ENCODE results near the gene LZTR1. TPM values are rescaled to one million over a fixed set of nuclear protein-coding genes. Genes with fewer than 3 reads are reported as not detected.

The LZTR1 gene
- total and polyA plus RNA-seq, 8 donors, result 43.0 to 71.9 (median 58.3) TPM

DNA sequence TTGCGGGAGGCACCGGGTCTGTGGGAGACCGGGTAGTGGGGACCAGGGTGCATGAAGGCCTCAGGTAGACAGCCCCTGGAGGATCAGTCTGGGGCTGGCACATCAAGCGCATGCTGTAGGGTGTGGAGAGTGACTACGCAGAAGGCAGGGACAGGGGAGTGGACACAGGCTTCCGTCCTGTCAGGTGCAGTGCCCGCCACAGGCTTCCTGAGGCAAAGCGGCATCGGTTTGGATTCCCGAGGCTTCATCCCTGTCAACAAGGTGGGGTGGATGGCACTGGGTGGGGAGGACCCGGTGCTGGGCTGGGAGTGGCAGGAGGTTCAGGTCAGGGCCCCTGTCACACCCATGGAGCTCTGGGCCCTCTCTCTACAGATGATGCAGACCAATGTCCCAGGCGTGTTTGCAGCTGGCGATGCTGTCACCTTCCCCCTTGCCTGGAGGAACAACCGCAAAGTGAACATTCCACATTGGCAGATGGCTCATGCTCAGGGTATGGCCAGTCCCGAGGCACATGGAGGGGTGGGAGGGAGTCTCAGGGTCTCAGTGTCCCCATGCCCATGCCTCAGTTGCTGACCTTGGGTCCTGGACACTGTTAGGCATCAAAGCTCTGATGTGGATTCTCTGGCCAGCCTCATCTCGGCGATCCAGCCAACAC is 4.5 kb upstream of the LZTR1 start:
- H3K27me3 ChIP-seq, result peaks cover 0 to 10% of the 10 kb centered on the region in 2 donors
- H3K9me3 ChIP-seq, result peaks cover 0 to 7% of the 10 kb centered on the region in 2 donors
- peaks cover 8 to 29% of the 10 kb centered on the region in 2 donors for H3K4me1 ChIP-seq
- H3K4me3 ChIP-seq, result no peak overlapping the region
- peak in 1 of 4 donors; percentile 44 for DNase-seq
- no peak for TF ChIP-seq CTCF (IDR thresholded peaks at IDR 0.05)
- no peak for ATAC-seq
- H3K27ac ChIP-seq, result no peak overlapping the region
- intact Hi-C loops (cut with DNase I), result no loop called here
- H3K36me3 ChIP-seq, result no peaks in the 10 kb centered on the region

- no peak for ATAC-seq
- H3K4me1 ChIP-seq, result peaks cover 8 to 36% of the 10 kb centered on the region in 2 donors
Measured at GRCh38 chr22:20978419-20978818, 3.7 kb upstream of the LZTR1 start.

DNA sequence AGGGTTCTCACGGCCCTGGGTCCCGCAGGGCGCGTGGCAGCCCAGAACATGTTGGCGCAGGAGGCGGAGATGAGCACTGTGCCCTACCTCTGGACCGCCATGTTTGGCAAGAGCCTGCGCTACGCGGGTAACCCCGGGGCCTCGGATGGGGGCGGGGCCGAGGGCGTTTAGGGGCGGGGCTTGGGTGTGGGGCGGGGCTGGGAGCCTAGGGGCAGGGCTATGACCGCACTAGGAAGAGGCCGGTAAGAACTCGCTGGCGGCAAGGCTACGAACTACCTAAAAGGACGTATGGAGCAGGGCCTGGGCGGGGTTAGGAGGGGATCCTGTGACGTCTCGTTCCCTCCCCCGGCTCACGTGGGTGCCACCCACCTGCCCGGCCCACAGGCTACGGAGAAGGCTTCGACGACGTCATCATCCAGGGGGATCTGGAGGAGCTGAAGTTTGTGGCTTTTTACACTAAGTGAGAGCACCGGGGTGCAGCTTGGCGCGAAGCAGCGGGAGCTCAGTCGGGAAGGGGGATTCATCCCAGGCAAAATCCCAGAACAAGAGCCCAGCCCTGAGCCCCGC is 2.8 kb upstream of the LZTR1 start:
- Histone ChIP-seq H3K27ac (no peak overlapping the region), H3K27me3 (peaks cover 0 to 4% of the 10 kb centered on the region in 2 donors), H3K4me3 (peak overlapping the region in 1 of 2 donors; percentile 11), H3K4me1 (peaks cover 8 to 39% of the 10 kb centered on the region in 2 donors), H3K36me3 (no peaks in the 10 kb centered on the region), H3K9me3 (peaks cover 0 to 7% of the 10 kb centered on the region in 2 donors)
- TF ChIP-seq CTCF (IDR thresholded peaks at IDR 0.05), result no peak
- peak in 3 of 4 donors; percentile 85 to 89 (median 87) for DNase-seq
- peak; percentile 73 for ATAC-seq
- intact Hi-C loops (cut with DNase I), result no loop called here

More at GRCh38 chr22:20978419-20978818, 3.7 kb upstream of the LZTR1 start:
- intact Hi-C loops (cut with DNase I), result no loop called here
- peaks cover 0 to 10% of the 10 kb centered on the region in 2 donors for H3K27me3 ChIP-seq
- no peak overlapping the region for H3K27ac ChIP-seq
- DNase-seq, result no peak
- no peaks in the 10 kb centered on the region for H3K36me3 ChIP-seq
- no peak overlapping the region for H3K4me3 ChIP-seq
- TF ChIP-seq CTCF (IDR thresholded peaks at IDR 0.05), result no peak
- H3K9me3 ChIP-seq, result peaks cover 0 to 7% of the 10 kb centered on the region in 2 donors

- peaks cover 8 to 39% of the 10 kb centered on the region in 2 donors for H3K4me1 ChIP-seq
- intact Hi-C loops (cut with DNase I), result no loop called here
- peak overlapping the region in 1 of 2 donors; percentile 11 for H3K4me3 ChIP-seq
- no peak for ATAC-seq
- no peak overlapping the region for H3K27ac ChIP-seq
- peaks cover 0 to under 1% of the 10 kb centered on the region in 2 donors for H3K36me3 ChIP-seq
- no peak for TF ChIP-seq CTCF (IDR thresholded peaks at IDR 0.05)
- peaks cover 0 to 7% of the 10 kb centered on the region in 2 donors for H3K9me3 ChIP-seq
- no peaks in the 10 kb centered on the region for H3K27me3 ChIP-seq
- DNase-seq, result peak in 1 of 4 donors; percentile 66
Measured at GRCh38 chr22:20979940-20980453, 2.1 kb upstream of the LZTR1 start.

- ATAC-seq, result no peak
- intact Hi-C loops (cut with DNase I), result no loop called here
Measured at GRCh38 chr22:20980523-20980922, 1.6 kb upstream of the LZTR1 start.

More at GRCh38 chr22:20980523-20980922, 1.6 kb upstream of the LZTR1 start:
- Histone ChIP-seq H3K27ac (no peak overlapping the region), H3K4me1 (peaks cover 8 to 39% of the 10 kb centered on the region in 2 donors), H3K9me3 (peaks cover 0 to 7% of the 10 kb centered on the region in 2 donors), H3K36me3 (peaks cover 0 to 6% of the 10 kb centered on the region in 2 donors), H3K4me3 (no peak overlapping the region), H3K27me3 (no peaks in the 10 kb centered on the region)
- no peak for TF ChIP-seq CTCF (IDR thresholded peaks at IDR 0.05)
- no peak for DNase-seq

Measured in left lung (tissue), 10 donors.